HG03457 (cell line): Measurements from ENCODE around the gene BMI1.

Experiments
- ATAC-seq: cut with Tn5 transposase; IDR thresholded peaks from one replicate; pipeline ENCODE4 v1.9.1; 2021; ENCODE audit warnings: moderate number of reproducible peaks; ENCODE audit not compliant: unreplicated experiment

Gene BMI1

DNA sequence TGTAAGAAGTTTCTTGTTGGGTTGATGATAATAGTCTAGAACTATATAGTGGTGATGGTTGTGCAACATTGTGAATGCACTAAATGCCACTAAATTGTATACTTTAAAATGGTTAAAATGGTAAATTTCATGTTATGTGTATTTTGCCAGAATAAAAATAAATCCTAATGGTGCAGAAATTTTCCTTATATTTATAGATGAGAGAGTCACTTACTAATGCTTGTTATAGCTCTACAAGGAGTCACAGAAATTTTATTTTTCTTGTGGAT, 45.5 kb downstream of the BMI1 start:
- no peak for ATAC-seq

DNA sequence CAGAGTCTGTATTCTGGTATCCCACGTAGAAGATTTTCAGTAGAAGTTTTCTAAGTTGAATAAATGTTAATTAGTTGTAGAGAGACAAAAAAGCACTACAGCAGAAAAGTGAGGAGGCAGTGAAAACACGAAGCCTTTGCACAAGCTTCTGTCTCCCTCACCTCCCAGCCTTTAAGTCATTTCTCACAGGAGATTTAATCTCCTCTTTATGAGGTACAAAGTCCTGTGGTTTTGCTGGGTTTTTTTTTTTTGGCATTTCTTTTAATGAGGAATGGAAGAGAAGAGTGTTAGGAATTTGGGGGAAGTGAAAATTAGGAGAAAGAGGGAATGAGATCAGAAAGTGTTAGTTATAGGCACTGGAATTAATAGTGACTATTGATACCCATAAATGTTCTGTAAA, 45.9 kb downstream of the BMI1 start:
- no peak for ATAC-seq

DNA sequence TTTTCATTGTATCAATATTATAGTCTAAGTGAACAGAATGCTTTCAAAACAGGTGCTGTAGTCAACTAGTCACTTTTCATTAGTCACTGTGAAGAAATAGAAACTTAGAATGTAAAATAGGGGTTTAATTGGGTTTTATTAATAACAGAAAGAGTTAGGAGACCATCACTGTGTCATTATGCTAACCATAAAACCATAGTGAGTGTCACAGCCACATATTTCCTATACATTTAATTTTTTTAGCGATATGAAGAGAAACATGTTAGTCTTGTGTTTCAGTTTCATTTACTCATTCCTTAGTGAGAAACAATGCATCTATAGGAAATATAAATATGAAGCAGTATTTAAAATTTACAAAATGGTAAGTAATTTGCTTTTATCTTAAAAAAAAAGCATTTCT, 46.6 kb downstream of the BMI1 start:
- ATAC-seq = no peak

DNA sequence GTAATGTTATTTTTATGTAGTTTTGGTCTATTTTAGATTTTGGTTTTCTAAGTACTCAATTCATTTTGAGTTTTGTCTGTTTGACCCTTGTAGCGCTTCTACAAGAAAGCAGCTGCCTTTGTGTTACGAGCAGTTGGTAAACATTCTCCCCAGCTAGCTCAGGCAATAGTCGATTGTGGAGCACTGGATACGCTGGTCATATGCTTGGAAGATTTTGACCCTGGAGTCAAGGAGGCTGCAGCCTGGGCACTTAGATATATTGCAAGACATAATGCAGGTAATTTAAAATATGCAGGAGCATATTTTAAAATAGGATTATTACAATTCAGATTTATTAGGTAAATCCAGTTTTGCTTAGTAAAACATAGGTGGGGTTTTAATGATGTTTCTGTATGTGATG, 47.5 kb downstream of the BMI1 start:
- ATAC-seq = no peak

DNA sequence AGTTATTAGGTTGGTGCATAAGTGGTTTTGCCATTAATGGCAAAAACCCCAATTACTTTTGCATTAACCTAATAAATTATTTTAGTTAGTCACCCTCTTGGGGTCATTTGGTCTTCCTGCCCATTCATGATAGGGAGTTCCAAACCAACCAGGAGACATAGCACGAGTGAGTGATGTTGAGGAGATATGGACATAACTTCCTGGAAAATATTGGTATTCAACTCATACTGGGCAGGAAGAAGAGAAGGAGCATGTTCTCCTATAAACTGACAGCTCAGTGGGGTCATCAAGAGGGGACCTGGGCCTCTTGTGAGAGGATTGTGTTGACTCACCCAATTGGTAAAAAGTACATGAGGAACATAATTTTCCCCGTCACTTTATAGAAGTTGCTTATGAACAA, 48.1 kb downstream of the BMI1 start:
- no peak for ATAC-seq

DNA sequence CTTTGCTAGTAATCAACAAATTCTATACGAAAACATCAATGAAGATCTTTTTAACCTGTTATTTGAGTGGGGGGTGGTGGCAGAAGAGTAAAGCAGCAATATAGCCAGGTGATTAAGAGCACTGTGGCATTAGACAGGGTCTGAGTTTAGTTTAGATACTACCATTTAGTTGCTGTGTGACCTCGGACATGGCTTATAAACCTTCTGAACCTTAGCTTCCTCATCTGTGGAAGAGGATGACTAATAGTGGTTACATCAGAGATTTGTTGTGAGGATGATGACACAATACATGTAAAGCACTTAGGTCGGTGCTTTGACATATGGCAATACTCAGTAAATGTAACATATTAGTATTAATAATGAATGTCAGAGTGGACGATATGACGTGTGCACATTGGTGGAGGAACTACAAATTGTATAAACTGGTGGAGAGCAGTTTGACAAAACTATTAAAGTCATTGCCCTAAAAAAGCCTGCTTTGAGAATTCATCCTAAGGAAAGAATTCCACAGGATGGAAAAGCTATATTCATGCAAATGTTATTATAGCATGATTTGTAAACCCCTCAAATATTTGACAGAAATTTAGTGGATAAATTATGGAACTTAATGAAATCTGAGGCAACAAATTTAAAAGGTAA, 48.7 kb downstream of the BMI1 start:
- ATAC-seq = no peak

DNA sequence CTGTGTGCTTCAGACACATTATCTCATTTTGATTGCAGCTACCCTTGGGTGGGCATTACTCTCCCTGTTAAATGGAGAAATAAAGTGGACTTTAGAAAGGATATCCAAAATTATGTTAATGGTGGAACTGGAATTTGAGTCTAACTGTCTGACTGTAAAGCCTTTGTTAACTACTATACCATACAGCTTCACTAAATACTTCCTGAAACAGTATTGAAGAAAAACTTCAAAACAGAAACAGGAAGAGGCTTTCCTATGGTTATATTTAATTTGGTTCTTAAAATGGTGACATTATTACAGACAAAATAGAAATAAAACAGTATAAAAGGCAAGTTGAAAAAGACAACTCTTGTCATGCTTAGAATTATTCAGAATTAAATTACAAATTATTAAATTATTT, 49.4 kb downstream of the BMI1 start:
- ATAC-seq = no peak

DNA sequence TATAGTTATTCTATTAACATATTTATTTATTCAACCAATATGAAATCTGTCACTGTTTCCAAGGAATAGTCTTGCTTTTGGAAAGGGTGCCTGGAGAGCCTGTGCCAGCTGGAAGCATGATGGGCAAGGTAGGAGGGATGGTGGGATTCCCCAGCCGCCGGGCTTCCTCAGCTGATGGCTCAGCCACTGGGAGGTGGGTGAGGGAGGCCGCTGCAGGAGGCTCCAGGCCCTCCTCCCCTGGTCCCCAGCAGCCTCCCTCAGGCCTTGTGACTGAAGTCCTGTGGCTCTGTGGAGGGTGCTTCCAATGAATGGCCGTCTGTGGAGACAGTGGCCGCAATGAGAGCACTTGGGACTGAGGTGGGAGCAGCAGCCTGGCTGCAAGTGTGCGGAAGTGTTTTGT, 51.4 kb downstream of the BMI1 start:
- ATAC-seq = no peak

DNA sequence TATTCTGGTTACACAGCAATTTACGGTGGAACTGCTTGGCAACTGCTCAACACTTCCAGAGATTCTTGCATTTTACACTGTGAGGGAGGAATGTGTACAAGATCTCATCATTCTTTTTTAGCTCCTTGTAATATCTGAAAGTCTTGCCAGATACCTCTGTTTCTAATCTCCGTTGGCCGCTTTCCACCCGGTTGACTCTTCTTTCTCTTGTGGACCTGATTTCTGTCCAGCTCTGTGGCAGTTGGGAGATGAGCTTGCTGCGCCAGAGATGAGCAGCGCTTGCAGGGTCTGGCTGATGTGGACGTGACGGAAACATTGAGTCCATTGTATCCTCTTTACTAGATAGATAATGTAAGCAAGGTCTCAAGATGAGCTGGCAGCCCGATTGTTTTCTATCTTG, 52.0 kb downstream of the BMI1 start:
- ATAC-seq = no peak

DNA sequence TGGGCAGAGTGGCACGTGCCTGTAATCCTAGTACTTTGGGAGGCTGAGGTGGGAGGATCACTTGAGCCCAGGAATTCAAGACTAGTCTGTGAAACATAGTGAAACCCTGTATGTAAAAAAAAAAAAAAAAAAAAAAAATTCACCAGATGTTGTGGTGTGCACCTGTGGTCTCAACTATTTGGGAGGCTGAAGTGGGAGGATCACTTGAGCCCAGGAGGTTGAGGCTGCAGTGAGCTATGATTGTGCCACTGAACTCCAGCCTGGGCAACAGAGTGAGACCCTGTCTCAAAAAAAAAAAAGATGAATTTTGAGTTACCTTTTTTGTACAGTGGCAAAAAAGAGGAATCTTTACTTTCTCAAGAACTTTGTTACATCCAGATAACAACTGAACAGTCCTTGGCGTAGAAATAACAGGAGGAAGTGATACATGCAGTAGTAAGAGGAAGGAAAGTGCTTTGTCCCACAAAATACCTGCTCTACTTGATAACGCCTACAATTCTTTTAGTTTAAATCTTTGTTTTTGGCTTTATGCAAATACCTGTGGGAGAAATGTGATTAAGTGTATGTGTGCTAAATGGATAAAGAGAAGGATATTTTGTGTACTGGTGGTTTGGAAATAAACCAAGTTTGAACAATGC, 53.7 kb downstream of the BMI1 start:
- ATAC-seq = no peak

DNA sequence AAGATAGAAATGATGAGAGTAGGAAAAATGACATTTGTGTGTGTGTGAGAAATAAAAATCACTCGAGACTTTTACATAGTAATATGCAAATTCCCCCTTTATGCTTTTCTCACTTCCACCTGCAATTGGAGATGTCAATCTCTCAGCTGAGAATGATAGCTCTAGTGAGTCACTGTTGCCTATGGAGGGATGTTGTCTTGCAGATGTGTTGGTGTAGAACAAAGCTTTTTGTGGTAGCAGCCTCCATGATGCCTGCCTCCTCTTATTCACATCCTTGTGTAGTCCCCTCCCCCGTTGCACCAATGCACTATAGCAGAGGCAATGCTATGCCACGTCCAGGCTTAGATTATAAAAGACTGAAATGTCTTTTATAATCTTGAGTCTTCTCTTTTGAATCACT, 58.2 kb downstream of the BMI1 start:
- no peak for ATAC-seq
